GM23338 (cell line): ENCODE data around the gene ANKRD55. TPM values are rescaled to one million over a fixed set of nuclear protein-coding genes. Genes with fewer than 3 reads are reported as not detected.
"Not testable (repeated sequence)": the region's sequence is repeated elsewhere in the genome, so short reads cannot be mapped to it uniquely, and the experiment has no call there.

ENCODE experiments used
- ATAC-seq: fragments of 200-7000 bp; cut with Tn5 transposase; 3 replicates; pipeline ENCODE4 v1.9.1; 2020
- DNase-seq: peaks from one replicate; pipeline ENCODE4 v3.0.0-alpha.2; 2015; ENCODE audit warnings: low spot score
- H2AFZ ChIP-seq: fragments of 200-600 bp; sonication (generic); 2 replicates; pipeline ENCODE4 v1.8.0; 2016; ENCODE audit warnings: antibody characterized with exemption, mild to moderate bottlenecking, moderate library complexity
- H3F3A ChIP-seq: fragments of 200-600 bp; sonication (generic); replicated peaks from 2 replicates; pipeline ENCODE4 v1.8.0; 2017; ENCODE audit warnings: antibody characterized with exemption, mixed run types, low read depth
- H3K27ac ChIP-seq: fragments of 200-600 bp; sonication (generic); 2 replicates; pipeline ENCODE4 v1.6.1; 2016; ENCODE audit warnings: low read depth
- H3K27me3 ChIP-seq: fragments of 200-600 bp; sonication (generic); 2 replicates; pipeline ENCODE4 v1.8.0; 2016; ENCODE audit warnings: mild to moderate bottlenecking, mixed run types, moderate library complexity; ENCODE audit not compliant: insufficient read depth
- H3K36me3 ChIP-seq: fragments of 200-600 bp; sonication (generic); 2 replicates; pipeline ENCODE4 v1.8.0; 2016; ENCODE audit warnings: mild to moderate bottlenecking; ENCODE audit not compliant: insufficient read depth
- H3K4me1 ChIP-seq: fragments of 200-600 bp; sonication (generic); 2 replicates; pipeline ENCODE4 v1.8.0; 2016; ENCODE audit warnings: mild to moderate bottlenecking, moderate library complexity; ENCODE audit not compliant: insufficient read depth
- H3K4me2 ChIP-seq: fragments of 200-600 bp; sonication (generic); 2 replicates; pipeline ENCODE4 v1.7.1; 2017; ENCODE audit warnings: mixed run types
- H3K4me3 ChIP-seq: fragments of 200-600 bp; sonication (generic); 2 replicates; pipeline ENCODE4 v1.6.1; 2016; ENCODE audit warnings: mixed run types
- H3K79me2 ChIP-seq: fragments of 200-600 bp; sonication (generic); replicated peaks from 2 replicates; pipeline ENCODE4 v1.8.0; 2017; ENCODE audit warnings: mild to moderate bottlenecking; ENCODE audit not compliant: insufficient read depth
- H3K9me2 ChIP-seq: fragments of 200-600 bp; sonication (generic); 2 replicates; pipeline ENCODE4 v1.8.0; 2017; ENCODE audit not compliant: insufficient read depth
- H4K20me1 ChIP-seq: fragments of 200-600 bp; sonication (generic); replicated peaks from 2 replicates; pipeline ENCODE4 v1.8.0; 2017; ENCODE audit warnings: mild to moderate bottlenecking; ENCODE audit not compliant: insufficient read depth
- H3K27ac Mint-ChIP-seq: 2 replicates; pipeline ENCODE4 v1.8.0; 2020; ENCODE audit warnings: inconsistent platforms, mild to moderate bottlenecking, moderate library complexity, mixed read lengths
- H3K27me3 Mint-ChIP-seq: 3 replicates; pipeline ENCODE4 v1.8.0; 2022; ENCODE audit warnings: low read depth, mild to moderate bottlenecking, moderate library complexity, mixed read lengths, inconsistent platforms; ENCODE audit not compliant: insufficient read depth, poor library complexity
- H3K36me3 Mint-ChIP-seq: 3 replicates; pipeline ENCODE4 v1.8.0; 2021; ENCODE audit warnings: low read depth, mild to moderate bottlenecking, inconsistent platforms, moderate library complexity, mixed read lengths
- H3K4me1 Mint-ChIP-seq: 3 replicates; pipeline ENCODE4 v1.8.0; 2020; ENCODE audit warnings: mild to moderate bottlenecking, inconsistent platforms, mixed read lengths
- H3K4me3 Mint-ChIP-seq: 3 replicates; pipeline ENCODE4 v1.8.0; 2021; ENCODE audit warnings: moderate library complexity, mild to moderate bottlenecking, inconsistent platforms, mixed read lengths
- H3K9me3 Mint-ChIP-seq: 3 replicates; pipeline ENCODE4 v1.8.0; 2020; ENCODE audit warnings: moderate library complexity, mild to moderate bottlenecking, inconsistent platforms, mixed read lengths
- CREB1 ChIP-seq: fragments of 250-450 bp; sonication (Bioruptor Pico); IDR thresholded peaks from 2 replicates; pipeline ENCODE4 v1.5.0; 2020; ENCODE audit warnings: low read depth, mild to moderate bottlenecking, moderate library complexity
- CTCF ChIP-seq, 2 experiments: fragments of 200-600 bp in 1 of 2; sonication (generic) in 1 of 2; conservative IDR thresholded peaks; 2 replicates each; pipeline versions ENCODE4 v1.5.1 to v1.6.1; 2016 to 2017; ENCODE audit warnings: antibody characterized with exemption in 2 of 2, low read depth in 2 of 2, mild to moderate bottlenecking in 2 of 2, moderate library complexity in 1 of 2
- EZH2 ChIP-seq: fragments of 200-600 bp; sonication (generic); IDR thresholded peaks from one replicate; pipeline ENCODE4 v1.8.0; 2017; ENCODE audit warnings: antibody characterized with exemption, mild to moderate bottlenecking, low read depth; ENCODE audit not compliant: unreplicated experiment
- REST ChIP-seq: IDR thresholded peaks from one replicate; pipeline ENCODE4 v1.6.1; 2018; ENCODE audit warnings: antibody characterized with exemption; ENCODE audit not compliant: unreplicated experiment
- polyA plus RNA-seq: library from polyadenylated mRNA; unstranded; fragments of >200 nt; fragmentation: Nextera tagmentation; extraction: Ambion mirVana; gene quantifications from 2 replicates; pipeline ENCODE4 v1.2.1, GENCODE V29; 2016
- total RNA-seq: library from RNA; depleted of rRNA; stranded (reverse); fragments of >200 nt; shearing (Covaris generic); gene quantifications from 2 replicates; pipeline ENCODE4 v1.2.3, GENCODE V29; 2014

ANKRD55 gene
- total and polyA plus RNA-seq, 2 experiments from 2014 or later, result not detected

GRCh38 chr5:56227691-56228090 lies 5.4 kb downstream of the ANKRD55 start (continued):
- no peak for TF ChIP-seq CTCF (conservative IDR thresholded peaks at IDR 0.05; ENCODE audit: low read depth in 2 of 2)

- ATAC-seq, H2AFZ ChIP-seq, H3K4me2 ChIP-seq, H3F3A ChIP-seq, H4K20me1 ChIP-seq, H3K27me3 ChIP-seq, H3K27me3 Mint-ChIP-seq, DNase-seq, H3K79me2 ChIP-seq, H3K4me1 ChIP-seq, H3K27ac ChIP-seq, H3K36me3 ChIP-seq, H3K9me2 ChIP-seq, H3K4me3 Mint-ChIP-seq, H3K4me1 Mint-ChIP-seq, H3K4me3 ChIP-seq, H3K27ac Mint-ChIP-seq: not testable (repeated sequence)
- Mint-ChIP-seq H3K36me3 (peaks cover 24% of the 10 kb centered on the region), H3K9me3 (peaks cover 48% of the 10 kb centered on the region)
Measured at GRCh38 chr5:56223298-56223697, 9.8 kb downstream of the ANKRD55 start.

DNA sequence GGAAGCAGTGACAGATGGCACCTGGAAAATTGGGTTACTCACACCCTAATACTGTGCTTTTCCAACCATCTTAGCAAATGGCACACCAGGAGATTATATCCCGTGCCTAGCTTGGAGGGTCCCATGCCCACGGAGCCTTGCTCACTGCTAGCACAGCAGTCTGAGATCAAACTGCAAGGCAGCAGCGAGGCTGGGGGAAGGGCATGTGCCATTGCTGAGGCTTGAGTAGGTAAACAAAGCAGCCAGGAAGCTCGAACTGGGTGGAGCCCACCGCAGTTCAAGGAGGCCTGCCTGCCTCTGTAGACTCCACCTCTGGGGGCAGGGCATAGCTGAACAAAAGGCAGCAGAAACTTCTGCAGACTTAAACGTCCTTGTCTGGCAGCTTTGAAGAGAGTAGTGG lies 11.5 kb downstream of the ANKRD55 start:
- not testable (repeated sequence) for H2AFZ ChIP-seq, H3K4me2 ChIP-seq, H3K27ac ChIP-seq, H4K20me1 ChIP-seq, H3K4me1 Mint-ChIP-seq, ATAC-seq, DNase-seq, H3K4me3 Mint-ChIP-seq, H3K27ac Mint-ChIP-seq, H3K79me2 ChIP-seq, H3F3A ChIP-seq, H3K9me2 ChIP-seq, H3K4me3 ChIP-seq, H3K36me3 ChIP-seq, H3K27me3 ChIP-seq, H3K4me1 ChIP-seq, H3K27me3 Mint-ChIP-seq
- H3K36me3 Mint-ChIP-seq, result peaks cover 24% of the 10 kb centered on the region
- H3K9me3 Mint-ChIP-seq, result peaks cover 53% of the 10 kb centered on the region

DNA sequence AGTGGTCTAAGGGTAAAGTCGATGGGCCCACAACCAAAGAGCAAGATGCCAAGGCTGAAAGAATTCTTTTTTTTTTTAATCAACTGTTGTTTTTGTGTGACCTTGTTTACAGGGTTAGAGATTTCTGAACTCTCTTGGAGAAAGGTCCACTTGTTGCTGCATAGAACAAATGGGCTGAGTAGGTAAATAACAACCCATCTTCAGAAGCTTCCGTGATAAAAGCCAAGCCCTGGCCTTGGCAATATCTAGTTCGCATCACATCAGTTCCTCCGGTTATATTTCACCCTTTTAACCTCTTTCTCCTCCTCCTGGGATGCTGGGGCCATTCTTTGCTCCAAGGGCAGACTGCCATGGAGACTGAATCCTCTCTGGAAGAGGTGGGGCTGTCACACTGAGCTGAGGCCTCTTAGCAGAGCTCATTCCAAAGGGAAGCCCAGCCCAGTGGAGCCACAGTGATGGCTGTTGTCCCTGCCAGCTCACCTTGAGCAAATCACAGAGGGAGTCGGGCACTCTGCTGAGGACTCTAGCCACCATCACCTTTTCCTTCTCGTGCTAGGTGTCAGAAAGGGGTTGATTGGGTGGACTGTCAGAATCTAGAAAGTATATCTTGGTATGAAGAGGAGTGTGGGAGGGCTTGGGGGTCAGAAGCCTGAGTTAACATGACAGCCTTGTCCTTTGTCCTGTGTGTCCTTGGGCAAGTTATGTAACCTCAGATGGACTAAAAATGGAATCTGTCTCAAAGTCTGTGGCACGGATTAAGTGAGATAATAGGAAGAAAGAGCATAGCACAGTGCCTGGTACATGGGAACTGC lies 17.9 kb downstream of the ANKRD55 start:
- Histone ChIP-seq H3K27ac (no peak overlapping the region), H4K20me1 (no peaks in the 10 kb centered on the region), H3K9me2 (no peaks in the 10 kb centered on the region), H3K4me3 (no peak overlapping the region), H3K4me2 (no peak overlapping the region), H2AFZ (no peak overlapping the region), H3K36me3 (no peaks in the 10 kb centered on the region; the same call in 1 of the 2 replicates), H3K4me1 (no peaks in the 10 kb centered on the region), H3F3A (no peaks in the 10 kb centered on the region), H3K27me3 (no peaks in the 10 kb centered on the region), H3K79me2 (no peaks in the 10 kb centered on the region)
- ATAC-seq (no peak), DNase-seq (no peak)
- no peaks in the 10 kb centered on the region for H3K4me1 Mint-ChIP-seq
- H3K27me3 Mint-ChIP-seq, result peaks cover 2% of the 10 kb centered on the region
- peaks cover 12% of the 10 kb centered on the region for H3K36me3 Mint-ChIP-seq
- no peak overlapping the region for H3K27ac Mint-ChIP-seq
- H3K9me3 Mint-ChIP-seq, result peaks cover 32% of the 10 kb centered on the region
- no peak overlapping the region for H3K4me3 Mint-ChIP-seq
- TF ChIP-seq CREB1 (CRISPR knock-in tag) (no peak), EZH2 (no peak), CTCF (conservative IDR thresholded peaks at IDR 0.05; ENCODE audit: low read depth in 2 of 2) (no peak), REST (no peak)
